NOMO-1 (cell line): ENCODE results near the gene AIP.
"Not testable (repeated sequence)": the region's sequence is repeated elsewhere in the genome, so short reads cannot be mapped to it uniquely, and the experiment has no call there.

Source experiments
- DNase-seq, 2 experiments: peaks; one replicate each; lab custom pipeline; 2025; ENCODE audit not compliant: unreplicated experiment in 2 of 2; lab: John Stamatoyannopoulos, UW

Gene AIP

GRCh38 chr11:67505605-67506396 lies 23.0 kb downstream of the AIP start:
- peak; percentile 90 to 94 for DNase-seq

DNA sequence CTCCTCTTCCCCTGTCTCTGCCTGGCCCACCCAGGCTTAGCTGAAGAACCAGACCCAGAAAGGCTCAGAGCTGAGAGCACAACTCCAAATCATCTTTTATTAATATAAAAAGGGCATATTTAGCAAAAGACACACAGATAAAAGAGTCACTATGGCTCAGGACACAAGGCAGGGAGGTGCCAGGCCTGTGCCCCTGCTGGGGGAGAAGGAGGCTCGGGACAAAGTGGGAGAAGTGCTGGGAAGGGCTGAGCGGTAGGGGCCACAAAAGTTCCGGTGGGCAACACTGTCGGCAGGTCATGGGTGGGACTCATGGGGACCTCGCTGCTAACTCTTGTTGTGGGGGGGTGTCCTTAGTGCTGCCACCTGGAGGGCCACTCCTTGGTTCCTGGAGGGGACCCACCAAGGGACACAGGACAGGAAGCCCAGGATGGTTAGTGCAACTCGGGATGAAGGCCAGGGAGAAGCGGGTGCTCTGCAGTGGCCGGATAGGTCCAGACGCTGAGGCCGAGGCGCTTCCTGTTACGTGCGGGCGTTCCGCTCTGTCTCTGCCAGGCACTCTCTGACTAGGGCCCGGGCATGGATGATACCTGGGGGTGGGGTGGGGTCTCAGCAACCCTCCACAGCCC lies 23.7 kb downstream of the AIP start:
- DNase-seq, result no peak

DNA sequence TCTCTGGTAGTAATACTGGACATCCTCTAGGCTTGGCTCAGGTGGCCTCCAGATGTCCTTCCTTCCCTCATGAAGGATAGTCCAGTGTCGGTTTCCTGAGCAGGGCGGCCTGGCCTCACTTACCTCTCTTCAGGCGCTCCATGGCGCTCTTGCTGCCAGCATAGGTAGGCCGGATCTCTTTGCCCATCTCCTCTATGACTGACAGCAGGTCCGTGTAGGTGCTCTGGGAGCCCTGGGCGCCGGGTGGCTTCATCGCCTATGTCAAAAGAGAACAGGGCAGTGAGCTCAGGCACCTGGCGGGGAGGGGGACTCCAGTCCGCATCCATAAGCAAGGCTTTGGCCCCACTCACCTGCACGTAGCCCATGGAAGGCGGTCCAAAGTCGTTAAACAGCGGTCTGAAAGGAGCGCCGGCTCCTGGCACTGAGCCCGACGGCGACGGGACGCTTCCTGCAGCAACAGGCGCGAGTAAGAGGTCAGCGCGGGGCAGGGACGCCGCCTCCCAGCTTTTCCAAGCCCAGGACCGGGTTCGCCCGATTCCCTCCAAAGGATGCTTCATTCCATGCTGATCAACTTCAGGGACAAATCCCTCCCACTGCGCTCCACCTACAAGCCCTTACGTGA lies 24.5 kb downstream of the AIP start:
- no peak for DNase-seq

DNA sequence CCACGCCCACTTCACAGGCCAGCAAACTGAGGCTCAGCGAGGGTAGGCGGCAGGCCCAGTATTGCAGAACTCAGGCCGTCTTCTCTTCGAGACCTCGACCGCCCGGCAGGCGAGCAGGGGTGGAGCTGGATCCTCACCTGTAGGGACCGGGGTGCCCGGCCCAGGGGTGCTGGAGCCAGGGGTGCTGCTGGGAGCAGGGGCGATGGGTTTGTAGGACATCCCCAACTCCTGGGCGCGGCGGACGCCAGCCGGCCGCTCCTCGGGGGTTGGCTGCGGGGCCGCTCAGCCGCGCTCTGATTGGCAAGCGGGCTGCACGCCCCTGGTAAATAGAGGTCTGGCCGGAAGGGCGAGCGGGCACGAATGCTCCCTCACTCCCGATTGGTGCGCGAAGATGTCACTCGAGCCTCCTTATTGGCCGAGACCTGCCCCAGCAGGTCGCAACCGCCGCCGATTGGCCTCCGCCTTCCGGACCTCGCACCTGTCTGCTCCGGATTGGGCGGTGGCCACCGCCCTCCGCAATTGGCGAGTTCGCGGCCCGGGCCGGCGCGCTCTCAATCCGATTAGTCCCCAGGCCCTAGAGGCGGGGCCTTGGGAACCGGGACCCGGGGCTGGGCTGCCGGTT lies 25.1 kb downstream of the AIP start, which contains the start of gene CDK2AP2:
Gene CDK2AP2 (minus strand): TSS at position 299 of the 622 bp plus-strand sequence. CDS start 80 bp downstream, at position 219.
- peak; percentile 97 to 99 for DNase-seq

DNA sequence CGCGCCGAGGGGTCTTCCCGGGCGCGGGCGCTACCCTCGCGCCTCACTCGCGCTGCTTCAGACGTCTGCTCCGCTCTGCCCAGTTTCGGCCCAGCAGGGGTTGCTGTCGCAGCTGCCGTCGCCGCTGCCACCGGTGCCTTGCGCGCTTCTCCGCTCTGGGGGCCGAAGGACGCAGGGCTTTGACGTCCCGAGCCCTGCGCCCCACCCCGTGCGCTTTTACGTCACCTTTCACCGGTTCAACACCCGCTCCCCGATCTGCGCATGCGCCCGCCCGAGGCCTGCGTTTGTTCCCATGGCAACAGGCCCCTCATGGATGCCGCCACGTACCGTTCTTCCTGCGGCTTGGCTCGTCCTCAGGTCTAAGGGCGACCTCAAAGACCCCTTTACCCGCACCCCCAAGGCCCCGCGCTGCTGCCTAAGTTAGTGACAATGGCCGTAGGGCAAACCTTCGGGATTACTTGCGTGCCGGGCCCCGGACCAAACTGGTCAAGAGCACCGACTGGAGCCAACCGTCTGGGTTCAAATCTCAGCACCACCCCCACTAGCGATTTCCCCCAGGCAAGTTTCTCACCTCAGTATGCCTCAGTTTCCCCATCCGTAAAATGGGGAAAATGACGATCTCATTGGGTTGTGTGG lies 25.8 kb downstream of the AIP start:
- DNase-seq, result peak; percentile 89 to 98

DNA sequence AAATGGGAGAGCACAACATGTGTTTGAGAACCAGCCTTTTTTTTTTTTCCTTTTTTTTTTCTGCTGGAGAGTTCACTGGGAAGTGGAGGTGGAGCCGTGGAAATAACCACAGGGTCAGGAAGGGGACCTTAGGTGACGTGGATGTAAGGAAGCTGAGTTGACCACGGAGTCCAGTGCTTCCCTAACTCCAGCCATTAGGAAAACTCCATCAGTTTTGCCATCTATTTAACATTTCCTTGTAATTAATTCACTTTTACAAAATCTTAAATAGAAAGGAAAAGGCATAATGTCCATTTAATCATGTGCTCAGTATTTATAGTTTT lies 27.2 kb downstream of the AIP start:
- no peak for DNase-seq

DNA sequence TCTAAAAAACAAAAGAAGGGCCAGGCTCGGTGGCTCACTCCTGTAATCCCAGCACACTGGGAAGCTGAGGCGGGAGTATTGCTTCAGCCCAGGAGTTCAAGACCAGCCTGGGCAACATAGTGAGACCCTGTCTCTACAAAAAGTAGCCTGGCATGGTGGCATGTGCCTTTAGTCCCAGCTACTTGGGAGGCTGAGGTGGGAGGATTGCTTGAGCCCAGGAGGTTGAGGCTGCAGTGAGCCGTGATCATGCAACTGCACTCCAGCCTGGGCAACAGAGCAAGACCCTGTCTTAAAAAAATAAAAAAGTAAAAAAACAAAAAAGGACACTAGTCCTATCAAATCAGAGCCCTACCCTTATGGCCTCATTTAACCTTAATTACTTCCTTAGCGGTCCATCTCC lies 28.7 kb downstream of the AIP start:
- not testable (repeated sequence) for DNase-seq

GRCh38 chr11:67514116-67514515 lies 31.3 kb downstream of the AIP start:
- DNase-seq, result no peak

DNA sequence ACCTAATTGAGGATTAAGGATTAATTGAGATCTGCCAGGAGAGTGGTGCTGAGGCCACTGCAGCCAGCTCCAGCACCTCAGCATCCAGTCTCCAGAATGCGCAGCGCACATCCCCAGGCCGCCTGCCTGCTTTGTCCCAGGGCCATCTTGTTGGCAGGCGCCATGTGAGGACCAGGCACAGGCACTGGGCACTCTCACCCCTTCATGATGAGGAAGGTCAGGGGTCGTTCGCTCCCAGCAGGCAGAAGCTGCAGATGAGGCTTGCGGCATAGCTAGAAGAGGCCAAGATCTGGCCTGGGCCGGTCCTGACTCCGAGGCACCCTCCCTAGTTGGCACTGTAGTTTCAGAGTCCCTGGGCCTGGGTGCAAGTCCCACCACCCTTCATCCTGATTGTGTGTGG lies 34.0 kb downstream of the AIP start:
- no peak for DNase-seq

DNA sequence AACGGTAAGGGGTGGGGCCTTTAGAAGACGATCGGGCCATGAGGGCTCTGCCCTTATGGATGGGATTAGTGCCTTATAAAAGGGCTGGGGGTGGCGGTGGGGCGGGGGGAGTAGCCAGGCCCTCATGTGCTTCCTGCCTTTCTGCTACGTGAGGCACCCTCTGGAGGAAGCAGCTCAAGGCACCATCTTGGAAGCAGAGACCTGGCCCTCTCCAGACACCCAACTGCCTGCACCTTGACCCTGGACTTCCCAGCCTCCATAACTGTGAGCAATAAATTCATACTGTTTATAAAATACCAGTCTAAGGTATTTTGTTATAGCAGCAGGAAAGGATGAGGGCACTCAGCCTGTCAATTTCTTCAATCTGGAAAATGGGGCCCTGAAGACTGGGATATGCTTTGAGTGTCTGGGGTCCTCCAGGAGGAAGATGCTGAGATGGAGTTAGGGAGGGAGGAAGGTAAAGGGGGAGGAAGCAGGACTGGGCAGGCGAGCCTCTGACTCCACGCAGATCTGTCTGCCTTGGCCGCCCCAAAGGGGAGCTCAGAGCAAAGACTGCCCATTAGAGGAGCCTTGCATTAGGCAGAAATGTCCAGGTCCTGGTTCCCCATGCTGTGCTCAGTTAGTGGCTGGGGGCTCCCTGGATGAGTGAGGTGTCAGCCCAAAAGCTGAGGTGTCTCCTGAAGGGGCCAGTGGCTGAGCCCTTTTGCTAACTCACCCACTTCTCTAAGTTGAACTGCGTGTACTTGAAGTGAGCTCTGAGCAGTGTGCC lies 35.1 kb downstream of the AIP start:
- DNase-seq, result no peak

DNA sequence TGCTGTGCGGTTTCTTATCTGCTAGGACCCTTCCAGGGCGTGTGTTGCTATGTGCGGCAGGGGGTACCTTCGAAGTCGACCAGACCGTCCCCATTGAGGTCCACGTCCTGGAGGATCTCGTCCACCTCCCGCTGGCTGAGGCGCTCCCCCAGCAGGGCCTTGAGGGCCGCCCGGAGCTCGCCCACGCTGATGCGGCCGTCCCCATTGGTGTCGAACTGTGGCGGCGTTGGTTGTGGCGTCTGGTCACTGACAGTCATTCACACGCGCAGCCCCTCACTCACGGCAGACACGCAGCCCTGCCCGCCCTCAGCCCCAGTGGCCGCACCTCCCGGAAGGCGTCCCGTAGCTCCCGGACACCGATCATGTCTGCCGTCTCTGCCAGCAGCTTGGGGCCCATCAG lies 36.9 kb downstream of the AIP start:
- DNase-seq, result no peak

DNA sequence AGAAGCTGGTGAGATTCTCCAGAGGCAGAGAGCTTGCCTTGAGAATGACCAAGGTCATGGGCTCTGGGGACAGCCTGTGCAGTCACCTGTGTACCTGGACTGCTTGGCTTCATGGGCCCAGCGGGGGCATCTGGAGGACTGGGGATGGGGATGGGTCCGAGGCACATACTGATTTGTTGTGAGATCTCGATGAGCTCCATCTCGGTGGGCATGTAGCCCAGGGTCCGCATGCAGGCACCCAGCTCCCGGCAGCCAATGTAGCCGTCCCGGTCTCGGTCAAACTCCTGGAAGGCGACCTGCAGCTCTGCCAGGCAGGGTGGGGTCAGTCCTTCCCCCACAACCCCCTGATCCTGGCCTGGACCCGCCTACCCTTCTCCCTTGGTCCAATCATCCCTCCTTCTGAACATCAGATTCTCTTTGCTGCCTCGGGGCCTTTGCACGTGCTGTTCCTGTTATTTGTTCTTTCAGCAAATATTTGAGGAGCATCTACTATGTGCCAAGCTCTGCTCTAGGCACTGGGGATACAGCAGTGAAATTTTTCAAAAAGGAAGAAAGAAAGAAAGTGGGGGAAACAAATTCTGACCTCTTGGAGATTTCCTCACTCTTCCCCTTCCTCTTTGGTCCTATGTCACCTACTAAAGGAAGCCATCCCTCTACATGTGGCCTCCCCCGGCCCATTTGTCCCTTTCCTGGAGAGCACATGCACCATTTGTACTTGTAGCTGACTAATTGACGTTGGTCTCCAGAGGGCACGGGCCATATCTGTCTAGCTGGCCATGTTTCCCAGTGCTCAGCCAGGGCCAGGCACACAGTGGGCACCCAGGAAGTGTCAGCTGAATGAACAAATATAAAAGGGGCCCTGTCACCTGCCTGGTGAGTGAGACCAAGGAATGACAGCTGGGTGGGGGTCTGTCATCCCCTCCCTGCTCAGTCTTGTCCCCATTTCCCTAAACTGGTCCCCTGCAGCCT lies 38.3 kb downstream of the AIP start:
- no peak for DNase-seq

DNA sequence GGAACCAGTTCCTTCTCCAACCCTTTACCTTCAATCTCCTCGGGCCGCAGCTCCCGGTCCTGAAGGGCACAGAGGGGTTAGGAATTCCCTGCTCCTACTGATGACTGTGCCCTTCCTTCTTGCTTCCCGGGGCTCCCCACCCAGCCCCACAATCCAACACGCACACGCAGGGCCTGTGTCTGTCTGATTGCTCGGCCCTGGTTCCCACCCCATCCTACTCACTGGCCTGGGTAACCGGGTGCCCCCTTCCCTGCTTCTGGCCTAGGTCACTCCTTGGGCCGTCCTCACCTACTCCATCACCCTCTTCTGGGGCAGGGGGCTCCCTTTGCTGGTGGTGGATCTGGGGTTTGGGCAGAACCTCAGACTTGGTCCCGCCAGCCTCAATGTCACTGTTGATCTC lies 39.1 kb downstream of the AIP start:
- no peak for DNase-seq

DNA sequence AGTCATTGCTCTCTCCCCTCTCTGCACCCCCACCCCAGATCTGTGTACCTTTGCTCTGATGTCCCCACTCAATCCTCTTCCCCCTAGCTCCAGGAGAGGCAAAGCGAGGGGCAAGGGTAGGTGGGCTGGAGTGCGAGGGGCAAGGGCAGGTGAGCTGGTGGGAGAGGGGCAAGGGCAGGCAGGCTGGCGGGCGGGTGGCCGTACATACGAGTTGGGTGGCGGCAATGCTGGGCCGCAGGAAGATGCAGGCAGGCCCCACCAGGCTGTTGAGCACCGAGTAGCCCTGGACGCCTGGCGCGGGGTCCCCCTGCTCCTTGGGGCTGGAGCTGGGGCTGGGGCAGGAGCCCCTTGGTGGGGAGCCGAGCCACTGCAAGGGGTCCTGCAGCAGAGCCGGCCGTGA lies 39.5 kb downstream of the AIP start:
- DNase-seq, result no peak

DNA sequence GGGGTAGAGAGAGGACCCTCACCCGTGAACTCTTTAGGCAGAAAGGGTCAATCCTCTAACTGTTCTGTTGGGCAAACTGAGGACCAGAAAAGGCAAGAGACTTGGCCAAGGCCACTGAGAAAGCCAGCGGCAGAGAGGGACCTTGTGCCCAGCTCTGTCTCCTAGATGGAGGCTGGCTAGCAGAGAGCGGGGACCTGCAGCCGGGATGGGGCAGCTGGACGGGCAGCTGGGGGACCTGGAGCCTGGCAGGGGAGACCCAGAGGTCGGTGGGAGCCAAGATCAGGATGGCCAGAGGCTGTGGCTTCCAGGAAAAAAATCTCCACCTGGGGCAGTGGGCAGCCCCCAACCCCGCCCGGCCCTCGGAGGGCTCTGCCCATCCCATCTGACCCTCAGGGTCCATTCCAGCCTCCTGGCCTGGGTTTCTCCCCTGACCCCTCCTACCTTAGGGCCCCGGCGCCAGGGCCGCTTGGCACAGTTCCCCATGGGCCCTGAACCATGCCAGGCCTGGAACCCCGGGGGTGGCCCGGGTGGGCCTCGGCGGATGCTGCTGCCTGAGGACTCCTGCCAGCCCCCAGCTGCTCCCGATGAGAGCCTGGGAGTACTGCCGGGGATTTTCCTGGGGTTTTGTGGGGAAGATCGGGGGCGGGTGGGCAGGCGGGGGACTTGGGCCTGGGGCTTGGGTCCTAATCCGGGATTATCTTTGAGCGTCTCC lies 40.2 kb downstream of the AIP start, which contains the start of gene CABP2:
Gene CABP2 (minus strand): TSS at position 603 of the 712 bp plus-strand sequence. CDS start 120 bp downstream, at position 483.
- no peak for DNase-seq

DNA sequence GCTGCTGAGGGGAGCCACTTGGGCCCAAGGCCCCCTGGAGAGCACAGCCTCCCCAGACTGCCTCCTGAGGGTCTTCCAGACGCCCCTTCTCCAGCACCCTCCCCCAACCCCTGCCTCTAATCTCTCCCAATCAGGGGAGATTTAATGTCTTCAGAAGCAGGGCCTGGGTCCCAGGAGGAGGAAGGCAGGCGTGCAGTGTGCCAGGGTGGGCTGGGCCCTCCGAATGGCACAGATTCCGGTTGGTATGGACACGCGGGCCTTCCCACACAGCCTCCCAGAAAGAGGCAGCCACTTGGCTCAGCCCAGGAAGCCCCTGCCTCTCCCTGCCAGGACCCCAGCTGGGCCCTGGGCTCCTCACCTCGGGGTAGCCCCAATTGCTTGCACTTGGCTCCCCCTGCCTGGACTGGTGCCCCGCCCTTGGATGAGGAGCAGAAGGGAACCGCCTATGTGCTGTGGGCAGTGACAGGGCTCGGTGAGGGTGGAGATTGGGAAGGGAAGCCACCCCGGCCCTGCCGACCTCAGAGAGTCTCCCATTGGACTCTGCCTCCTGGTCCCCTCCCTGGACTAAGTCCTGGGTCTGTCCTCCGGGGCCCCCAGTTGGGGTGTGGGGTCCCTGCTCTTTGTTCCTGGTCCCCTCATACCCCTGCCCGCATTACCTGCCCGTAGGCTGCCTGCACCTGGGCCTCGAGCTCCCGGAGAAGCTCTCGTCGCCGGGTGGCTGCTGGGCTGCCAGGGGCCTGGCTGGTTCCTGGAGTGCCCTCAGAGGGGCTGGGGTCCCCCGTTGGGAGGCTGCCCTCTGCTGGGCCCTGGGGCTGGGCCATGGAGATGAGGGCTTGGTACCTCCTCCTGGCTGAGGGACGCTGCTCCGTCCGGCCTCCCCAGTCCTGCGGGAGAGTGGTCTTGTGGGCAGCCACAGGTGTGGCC lies 41.0 kb downstream of the AIP start:
- DNase-seq, result no peak

- DNase-seq, result no peak
Measured at GRCh38 chr11:67524480-67524808, 41.6 kb downstream of the AIP start.
